Measurements from ENCODE around the gene TCFL5. TPM values are rescaled to one million over a fixed set of nuclear protein-coding genes. Genes with fewer than 3 reads are reported as not detected.
A peak's percentile ranks its signal among the peaks of the same experiment; 100 is the strongest.

The TCFL5 gene
- total RNA-seq, 1 experiment from 2014 or later: 12.8 TPM

- Histone ChIP-seq H3K9me3 (replicated peaks) (no peaks in the 10 kb centered on the region), H3K36me3 (peaks cover 43% of the 10 kb centered on the region), H3K4me3 (no peak overlapping the region), H3K4me1 (replicated peaks) (peaks cover 24% of the 10 kb centered on the region), H3K27ac (no peak overlapping the region), H3K27me3 (replicated peaks) (no peaks in the 10 kb centered on the region)
- DNase-seq (ENCODE audit: low read depth in 1 of 2, low spot score in 2 of 2): peak; percentile 76 to 80
These were observed 38.5 kb upstream of the TCFL5 start for GRCh38 chr20:62900052-62900691.

- Histone ChIP-seq H3K4me3 (no peak overlapping the region), H3K9me3 (replicated peaks) (no peaks in the 10 kb centered on the region), H3K36me3 (peaks cover 43% of the 10 kb centered on the region), H3K27me3 (replicated peaks) (no peaks in the 10 kb centered on the region), H3K27ac (no peak overlapping the region), H3K4me1 (replicated peaks) (peaks cover 24% of the 10 kb centered on the region)
- DNase-seq (ENCODE audit: low read depth in 1 of 2, low spot score in 2 of 2): no peak
These were observed 38.0 kb upstream of the TCFL5 start for GRCh38 chr20:62899633-62900051.

- Histone ChIP-seq H3K4me3 (no peak overlapping the region), H3K36me3 (peaks cover 45% of the 10 kb centered on the region), H3K4me1 (replicated peaks) (peaks cover 23% of the 10 kb centered on the region), H3K27ac (no peak overlapping the region), H3K9me3 (replicated peaks) (no peaks in the 10 kb centered on the region), H3K27me3 (replicated peaks) (no peaks in the 10 kb centered on the region)
- DNase-seq (ENCODE audit: low read depth in 1 of 2, low spot score in 2 of 2): no peak
These were observed 37.5 kb upstream of the TCFL5 start for GRCh38 chr20:62898970-62899632.

- Histone ChIP-seq H3K4me3 (no peak overlapping the region), H3K4me1 (replicated peaks) (peaks cover 16% of the 10 kb centered on the region), H3K36me3 (peaks cover 45% of the 10 kb centered on the region), H3K9me3 (replicated peaks) (no peaks in the 10 kb centered on the region), H3K27me3 (replicated peaks) (no peaks in the 10 kb centered on the region), H3K27ac (no peak overlapping the region)
- no peak for DNase-seq (ENCODE audit: low read depth in 1 of 2, low spot score in 2 of 2)
These were observed 36.7 kb upstream of the TCFL5 start for GRCh38 chr20:62898093-62898964.

- no peaks in the 10 kb centered on the region for H3K9me3 ChIP-seq (replicated peaks)
- H3K4me3 ChIP-seq: no peak overlapping the region
- no peak for DNase-seq (ENCODE audit: low read depth in 1 of 2, low spot score in 2 of 2)
- H3K27me3 ChIP-seq (replicated peaks): no peaks in the 10 kb centered on the region
- H3K4me1 ChIP-seq (replicated peaks): peaks cover 11% of the 10 kb centered on the region
- H3K36me3 ChIP-seq: peaks cover 45% of the 10 kb centered on the region
- H3K27ac ChIP-seq: no peak overlapping the region
These were observed 36.0 kb upstream of the TCFL5 start for GRCh38 chr20:62897666-62898065.

- H3K27me3 ChIP-seq (replicated peaks): no peaks in the 10 kb centered on the region
- no peak overlapping the region for H3K27ac ChIP-seq
- peaks cover 11% of the 10 kb centered on the region for H3K4me1 ChIP-seq (replicated peaks)
- no peak overlapping the region for H3K4me3 ChIP-seq
- H3K9me3 ChIP-seq (replicated peaks): no peaks in the 10 kb centered on the region
- peaks cover 45% of the 10 kb centered on the region for H3K36me3 ChIP-seq
- no peak for DNase-seq (ENCODE audit: low read depth in 1 of 2, low spot score in 2 of 2)
These were observed 34.9 kb upstream of the TCFL5 start for GRCh38 chr20:62896526-62896925.

GRCh38 chr20:62895539-62895938, 33.9 kb upstream of the TCFL5 start:
- no peak for DNase-seq (ENCODE audit: low read depth in 1 of 2, low spot score in 2 of 2)
- no peak overlapping the region for H3K27ac ChIP-seq
- no peak overlapping the region for H3K4me3 ChIP-seq
- H3K4me1 ChIP-seq (replicated peaks): peaks cover 7% of the 10 kb centered on the region
- peaks cover 47% of the 10 kb centered on the region for H3K36me3 ChIP-seq
- H3K27me3 ChIP-seq (replicated peaks): no peaks in the 10 kb centered on the region
- H3K9me3 ChIP-seq (replicated peaks): no peaks in the 10 kb centered on the region

- Histone ChIP-seq H3K27ac (no peak overlapping the region), H3K9me3 (replicated peaks) (no peaks in the 10 kb centered on the region), H3K27me3 (replicated peaks) (no peaks in the 10 kb centered on the region), H3K4me3 (no peak overlapping the region), H3K36me3 (peaks cover 59% of the 10 kb centered on the region), H3K4me1 (replicated peaks) (no peaks in the 10 kb centered on the region)
- no peak for DNase-seq (ENCODE audit: low read depth in 1 of 2, low spot score in 2 of 2)
These were observed 32.6 kb upstream of the TCFL5 start for GRCh38 chr20:62894261-62894660.

GRCh38 chr20:62893700-62894099, 32.1 kb upstream of the TCFL5 start:
- H3K9me3 ChIP-seq (replicated peaks): no peaks in the 10 kb centered on the region
- H3K4me1 ChIP-seq (replicated peaks): no peaks in the 10 kb centered on the region
- H3K27me3 ChIP-seq (replicated peaks): no peaks in the 10 kb centered on the region
- H3K36me3 ChIP-seq: peaks cover 65% of the 10 kb centered on the region
- no peak overlapping the region for H3K27ac ChIP-seq
- no peak overlapping the region for H3K4me3 ChIP-seq
- DNase-seq (ENCODE audit: low read depth in 1 of 2, low spot score in 2 of 2): no peak

GRCh38 chr20:62892348-62893304, 31.0 kb upstream of the TCFL5 start:
- no peak overlapping the region for H3K27ac ChIP-seq
- DNase-seq (ENCODE audit: low read depth in 1 of 2, low spot score in 2 of 2): no peak
- peaks cover 7% of the 10 kb centered on the region for H3K4me1 ChIP-seq (replicated peaks)
- no peaks in the 10 kb centered on the region for H3K27me3 ChIP-seq (replicated peaks)
- no peaks in the 10 kb centered on the region for H3K9me3 ChIP-seq (replicated peaks)
- H3K36me3 ChIP-seq: peaks cover 76% of the 10 kb centered on the region
- H3K4me3 ChIP-seq: no peak overlapping the region

GRCh38 chr20:62891111-62891510, 29.5 kb upstream of the TCFL5 start:
- no peaks in the 10 kb centered on the region for H3K9me3 ChIP-seq (replicated peaks)
- peaks cover 89% of the 10 kb centered on the region for H3K36me3 ChIP-seq
- H3K4me1 ChIP-seq (replicated peaks): peaks cover 15% of the 10 kb centered on the region
- no peak overlapping the region for H3K4me3 ChIP-seq
- DNase-seq (ENCODE audit: low read depth in 1 of 2, low spot score in 2 of 2): no peak
- no peak overlapping the region for H3K27ac ChIP-seq
- H3K27me3 ChIP-seq (replicated peaks): no peaks in the 10 kb centered on the region

GRCh38 chr20:62890444-62890843, 28.8 kb upstream of the TCFL5 start:
- Histone ChIP-seq H3K27ac (no peak overlapping the region), H3K9me3 (replicated peaks) (no peaks in the 10 kb centered on the region), H3K36me3 (peaks cover 94% of the 10 kb centered on the region), H3K4me3 (no peak overlapping the region), H3K4me1 (replicated peaks) (peaks cover 15% of the 10 kb centered on the region), H3K27me3 (replicated peaks) (no peaks in the 10 kb centered on the region)
- no peak for DNase-seq (ENCODE audit: low read depth in 1 of 2, low spot score in 2 of 2)

GRCh38 chr20:62889871-62890270, 28.2 kb upstream of the TCFL5 start:
- Histone ChIP-seq H3K36me3 (peaks cover 94% of the 10 kb centered on the region), H3K4me1 (replicated peaks) (peaks cover 15% of the 10 kb centered on the region), H3K27ac (no peak overlapping the region), H3K27me3 (replicated peaks) (no peaks in the 10 kb centered on the region), H3K9me3 (replicated peaks) (no peaks in the 10 kb centered on the region), H3K4me3 (no peak overlapping the region)
- DNase-seq (ENCODE audit: low read depth in 1 of 2, low spot score in 2 of 2): no peak
